ENCODE results near the gene JAG2.

The JAG2 gene

DNA sequence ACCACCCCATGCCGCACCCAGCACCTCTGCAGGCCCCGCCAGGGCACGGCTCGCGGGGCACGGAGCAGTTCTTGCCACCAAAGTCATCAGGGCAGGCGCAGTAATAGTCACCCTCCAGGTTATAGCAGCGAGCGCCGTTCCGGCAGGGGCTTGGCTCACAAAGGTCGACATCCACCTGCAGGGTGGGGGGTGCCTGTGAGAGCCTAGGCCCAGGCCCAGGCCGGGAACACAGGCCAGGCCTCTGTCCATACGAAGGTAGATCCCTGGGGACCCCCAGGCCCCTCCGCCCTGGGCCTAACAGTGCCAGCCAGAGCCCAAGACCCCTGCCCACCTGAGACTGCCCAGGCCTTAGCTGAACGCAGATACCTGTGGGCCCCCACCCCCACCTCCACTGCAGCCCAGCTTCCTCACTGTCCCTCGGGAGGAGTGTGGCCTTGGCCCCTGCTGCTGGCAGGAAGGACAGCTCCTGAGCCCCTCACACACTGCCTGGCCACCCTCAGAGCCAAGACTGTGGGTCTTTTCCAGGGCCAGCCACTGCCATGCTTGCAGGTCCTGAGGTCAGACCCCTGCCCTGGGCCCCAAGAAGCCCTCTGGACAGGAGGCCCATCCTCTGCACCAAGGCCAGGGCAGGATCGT, 19.3 kb downstream of the JAG2 start:
- no peak for DNase-seq

GRCh38 chr14:105148604-105149145, 19.9 kb downstream of the JAG2 start:
- no peak for DNase-seq

GRCh38 chr14:105147671-105148603, 20.6 kb downstream of the JAG2 start:
- no peak for DNase-seq

DNA sequence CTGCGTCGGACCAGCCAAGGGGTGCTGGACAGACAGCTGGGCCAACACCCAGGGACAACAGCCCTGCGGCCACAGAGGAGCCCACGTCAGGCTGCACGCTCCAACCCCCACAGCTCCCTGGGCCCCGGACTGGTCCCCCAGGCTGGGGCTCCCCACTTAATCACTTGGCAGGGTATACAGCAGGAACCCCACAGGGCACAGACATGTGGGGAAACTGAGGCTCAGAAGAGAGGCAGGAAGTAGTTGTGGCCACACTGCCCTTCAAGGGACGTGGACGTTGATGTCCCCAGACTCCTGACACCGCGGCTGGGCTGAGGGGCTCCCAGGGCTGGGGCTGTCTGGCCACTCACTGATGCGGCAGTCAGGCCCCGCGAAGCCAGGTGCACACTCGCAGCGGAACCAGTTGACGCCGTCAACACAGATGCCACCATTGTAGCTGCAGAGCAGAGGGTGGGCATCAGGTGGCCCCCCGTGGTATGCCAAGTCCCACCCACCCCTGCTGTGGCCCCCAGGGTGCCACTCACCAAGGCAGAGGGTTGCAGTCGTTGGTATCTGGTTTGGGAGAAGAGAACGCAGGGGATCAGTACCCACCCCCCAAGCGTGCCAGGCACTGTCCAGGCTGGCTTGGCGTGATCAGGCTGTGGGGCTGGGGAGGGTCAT, 21.5 kb downstream of the JAG2 start:
- no peak for DNase-seq

DNA sequence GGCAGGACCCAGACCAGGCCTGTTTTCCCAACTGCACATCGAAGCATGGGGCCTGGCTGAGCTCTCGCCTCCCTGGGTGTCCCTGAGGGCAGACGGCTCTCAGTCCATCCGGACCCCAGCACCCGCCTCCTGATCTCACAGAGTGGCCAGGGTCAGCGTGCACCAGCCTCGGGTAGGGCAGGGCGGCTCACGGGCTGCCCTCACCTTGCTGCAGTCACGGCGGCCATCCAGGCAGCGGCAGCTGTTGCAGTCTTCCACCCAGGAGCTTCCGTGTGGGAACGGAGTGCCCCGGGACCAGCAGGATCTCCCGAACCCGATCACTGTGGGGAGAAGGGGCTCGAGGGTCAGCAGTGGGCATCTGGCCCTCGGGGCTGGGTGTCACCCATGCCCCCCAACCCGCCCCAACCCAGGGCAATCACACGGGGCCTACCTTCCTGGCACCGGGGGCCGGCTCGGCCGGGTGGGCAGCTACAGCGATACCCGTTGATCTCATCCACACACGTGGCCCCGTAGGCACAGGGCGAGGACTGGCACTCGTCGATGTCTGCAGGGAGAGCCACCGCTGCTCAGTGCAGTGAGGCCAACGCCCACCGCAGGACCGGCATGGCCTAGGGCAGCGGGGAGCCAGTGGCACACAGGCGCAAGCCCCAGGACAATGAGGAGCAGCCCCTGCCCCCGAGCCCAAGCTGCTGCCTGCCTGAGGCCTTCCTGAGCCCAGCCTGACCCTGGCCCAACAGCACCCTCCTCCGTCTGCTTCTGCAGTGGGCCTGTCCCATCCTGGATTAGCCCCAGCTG, 22.2 kb downstream of the JAG2 start:
- no peak for DNase-seq

DNA sequence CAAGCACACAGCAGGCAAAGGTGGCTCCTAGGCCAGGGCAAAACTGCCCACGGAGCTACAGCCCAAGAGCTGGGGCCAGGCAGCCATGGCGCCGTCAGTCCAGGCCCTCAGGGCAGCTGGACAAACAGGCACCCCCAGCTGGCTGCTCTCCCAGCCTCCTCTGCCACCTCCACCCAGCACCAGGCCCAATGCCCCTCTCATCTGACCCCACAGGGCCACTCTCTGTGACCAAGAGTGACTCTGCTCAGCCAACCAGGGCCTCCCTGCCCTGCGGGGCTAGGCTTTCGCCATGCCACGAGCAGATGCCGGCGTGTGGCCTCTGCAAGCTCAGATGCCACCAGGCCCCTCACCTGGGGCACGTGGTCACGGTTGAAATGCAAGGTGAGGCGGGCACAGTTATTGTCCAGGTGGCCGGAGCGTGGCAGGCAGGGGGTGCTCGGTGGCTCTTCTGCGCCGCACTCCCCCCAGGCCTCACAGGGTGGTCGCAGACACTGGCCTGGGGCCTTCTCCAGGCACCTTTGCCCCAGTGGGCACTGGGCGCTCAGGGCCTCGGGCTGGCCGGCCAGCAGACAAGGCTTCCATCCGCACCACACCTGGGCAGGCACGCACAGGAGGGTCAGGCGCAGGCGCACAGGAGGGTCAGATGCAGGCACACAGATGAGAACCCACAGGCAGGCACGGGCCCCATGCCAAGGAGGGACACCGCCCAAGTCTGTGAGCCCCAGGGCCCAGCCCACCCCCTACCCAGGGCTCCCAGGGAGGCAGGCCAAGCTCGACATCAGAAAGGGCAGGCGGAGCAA, 23.0 kb downstream of the JAG2 start:
- no peak for DNase-seq

DNA sequence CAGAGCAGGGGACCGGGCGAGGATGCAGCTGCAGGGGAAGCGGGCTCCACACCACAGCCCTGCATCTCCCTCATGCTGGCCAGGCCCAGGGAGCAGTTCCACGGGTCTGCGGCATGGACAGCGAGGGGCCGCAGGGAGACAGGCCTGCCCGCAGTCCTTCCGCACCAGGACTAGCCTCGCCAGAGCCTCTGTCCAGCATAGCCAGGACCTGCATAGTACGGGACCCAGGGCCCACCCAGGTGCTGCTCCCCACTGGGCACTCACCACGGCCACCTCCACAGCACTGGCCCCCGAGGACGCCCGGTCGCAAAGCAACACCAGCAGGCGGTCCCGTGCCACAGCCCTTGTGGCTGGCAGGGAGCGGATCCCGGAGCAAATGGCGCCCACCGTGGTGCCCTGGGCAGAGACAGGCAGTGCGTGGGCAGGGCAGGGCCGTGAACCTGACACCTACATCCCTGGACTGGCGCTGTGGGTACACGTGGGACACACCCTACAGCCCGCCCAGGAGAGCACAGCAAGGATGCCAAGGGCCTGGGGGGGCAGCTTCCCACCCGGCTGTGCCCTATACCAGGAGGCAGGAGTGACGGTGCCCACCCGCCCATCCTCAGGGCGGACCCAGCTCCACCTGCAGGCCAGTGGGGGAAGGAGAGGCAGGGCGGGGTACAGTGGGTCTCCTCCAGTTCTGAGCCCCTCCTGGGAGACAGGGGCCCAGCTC, 23.8 kb downstream of the JAG2 start:
- no peak for DNase-seq

DNA sequence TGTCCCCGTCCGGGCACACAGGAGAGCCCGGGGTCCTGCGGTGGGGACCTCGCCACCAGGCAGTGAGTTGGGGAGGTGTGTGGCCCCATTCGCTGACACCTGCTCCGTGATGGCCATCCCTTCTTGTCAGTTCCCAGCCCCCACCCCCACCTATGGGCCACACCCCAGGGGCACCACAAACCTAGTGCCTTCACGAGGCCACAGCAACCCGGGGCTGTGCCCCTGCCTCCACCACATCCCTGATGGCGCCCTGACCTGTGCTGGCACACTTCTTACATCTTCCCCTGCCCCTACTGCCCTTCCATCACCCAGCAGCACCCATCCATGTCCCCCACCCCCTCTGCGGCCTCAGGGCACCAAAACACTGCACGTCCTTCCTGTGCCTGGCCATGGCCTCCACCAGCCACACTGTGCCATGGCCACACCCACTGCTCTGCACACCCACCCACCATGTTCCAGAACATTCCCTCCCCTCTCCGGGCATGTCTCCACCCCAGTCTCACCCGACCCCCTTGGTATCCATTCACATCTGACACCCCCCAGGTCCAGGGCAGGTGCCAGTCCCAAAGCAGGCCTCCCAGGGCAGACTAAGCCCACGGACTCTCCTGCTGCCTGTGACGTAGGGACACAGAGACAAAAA, 24.4 kb downstream of the JAG2 start:
- no peak for DNase-seq

DNA sequence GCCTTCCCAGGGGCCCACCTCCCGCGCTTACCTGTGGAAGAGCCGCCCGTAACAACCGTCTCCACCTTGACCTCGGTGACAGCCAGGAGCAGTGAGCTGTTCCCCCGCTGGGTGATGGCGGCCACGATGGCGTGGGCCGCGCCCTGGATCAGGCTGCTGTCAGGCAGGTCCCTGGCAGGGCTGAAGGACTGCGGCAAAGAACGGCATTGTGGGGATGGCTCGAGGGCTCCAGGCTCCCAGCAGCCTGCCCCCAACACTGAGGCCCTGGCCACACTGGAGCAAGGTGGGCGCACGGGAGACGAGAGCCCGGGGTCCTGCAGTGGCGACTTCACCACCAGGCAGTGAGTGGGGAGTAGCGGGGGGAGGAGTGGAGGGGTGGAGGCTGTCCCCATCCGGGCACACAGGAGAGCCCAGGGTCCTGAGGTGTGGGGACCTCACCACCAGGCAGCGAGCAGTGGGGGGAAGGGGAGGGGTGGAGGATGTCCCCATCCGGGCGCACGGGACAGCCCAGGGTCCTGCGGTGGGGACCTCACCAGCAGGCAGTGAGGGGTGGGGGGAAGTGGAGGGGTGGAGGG, 25.0 kb downstream of the JAG2 start:
- no peak for DNase-seq

DNA sequence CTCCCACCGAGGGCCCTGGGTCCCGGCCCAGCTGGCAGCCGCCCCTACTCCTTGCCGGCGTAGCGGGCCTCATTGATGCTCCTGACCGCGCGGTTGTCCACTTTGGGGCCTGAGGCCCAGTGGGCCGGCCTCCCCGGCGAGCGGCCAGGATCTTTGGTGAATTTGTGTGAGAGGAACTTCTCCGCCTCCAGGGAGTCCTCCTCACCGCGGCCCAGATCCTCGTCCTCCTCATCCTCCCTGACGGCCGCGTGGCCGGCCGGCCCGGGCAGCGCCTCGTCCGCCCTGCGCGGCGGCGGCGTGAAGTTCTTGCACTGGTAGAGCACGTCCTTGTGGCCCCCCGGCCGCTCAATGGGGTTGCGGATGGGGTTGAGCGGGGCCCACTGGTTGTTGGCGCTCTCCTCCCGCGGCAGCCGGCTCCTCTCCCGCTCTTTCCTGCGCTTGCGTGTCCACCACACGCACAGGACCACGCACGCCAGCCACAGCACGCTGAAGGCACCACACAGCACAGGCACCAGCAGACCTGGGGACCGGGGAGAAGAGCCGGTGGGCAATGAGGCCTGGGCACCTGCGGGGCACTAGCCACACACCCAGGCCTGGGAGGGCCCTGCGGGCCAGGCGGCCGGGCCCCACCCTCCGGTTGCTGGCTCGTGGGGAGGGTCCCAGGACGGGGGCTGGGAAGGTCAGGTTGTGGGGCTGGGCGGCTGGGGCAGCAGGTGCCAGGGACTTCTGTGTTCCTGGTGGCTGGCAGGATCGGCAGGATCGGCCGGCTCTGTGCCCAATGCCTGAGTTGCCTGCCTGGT, 25.7 kb downstream of the JAG2 start:
- no peak for DNase-seq

- DNase-seq = no peak
Observed at GRCh38 chr14:105141486-105142281, 26.9 kb downstream of the JAG2 start.

DNA sequence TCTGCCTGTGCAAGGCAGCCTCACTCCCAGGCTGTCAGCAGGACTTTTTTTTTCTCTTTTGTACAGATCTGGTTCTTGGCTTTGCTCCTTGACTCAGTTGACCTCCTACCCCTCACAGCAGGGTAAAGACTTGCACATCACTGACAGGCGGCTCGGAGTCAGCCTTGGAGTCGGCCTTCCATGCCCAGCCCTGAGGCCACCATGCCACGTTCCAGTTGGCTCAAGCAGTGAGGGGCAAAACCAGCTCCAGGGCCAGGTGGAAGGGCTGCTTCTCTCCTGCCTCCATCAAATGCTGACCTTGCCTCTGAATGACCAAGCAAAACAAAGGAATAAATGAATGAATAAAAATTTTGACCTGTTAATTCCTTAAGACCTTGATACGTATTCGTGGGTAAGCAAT, 27.6 kb downstream of the JAG2 start:
- DNase-seq = no peak

GRCh38 chr14:105140581-105140980, 28.0 kb downstream of the JAG2 start:
- DNase-seq = no peak

DNA sequence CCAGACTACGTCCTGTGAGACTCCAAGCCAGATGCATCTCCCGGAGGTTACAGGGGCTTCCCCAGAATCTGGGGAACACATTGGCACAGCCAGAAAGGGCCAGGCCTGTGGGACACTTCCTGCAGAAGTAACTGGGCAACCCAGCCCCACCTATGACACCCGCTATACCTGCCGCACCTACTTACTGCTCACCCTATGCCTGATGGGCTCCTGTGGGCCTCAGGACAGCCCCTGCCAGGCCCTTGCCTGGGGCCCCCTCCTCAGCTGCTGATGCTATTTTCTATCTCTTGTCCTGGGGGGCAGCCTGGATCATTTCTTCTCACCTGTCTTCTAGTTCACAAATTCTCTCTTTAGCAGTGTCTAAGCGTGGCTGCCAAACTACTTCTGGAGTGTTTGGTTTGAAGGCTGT, 28.7 kb downstream of the JAG2 start:
- no peak for DNase-seq

- no peak for DNase-seq
Observed at GRCh38 chr14:105139212-105139825, 29.3 kb downstream of the JAG2 start.

GRCh38 chr14:105138551-105139111, 29.9 kb downstream of the JAG2 start:
- DNase-seq = no peak

DNA sequence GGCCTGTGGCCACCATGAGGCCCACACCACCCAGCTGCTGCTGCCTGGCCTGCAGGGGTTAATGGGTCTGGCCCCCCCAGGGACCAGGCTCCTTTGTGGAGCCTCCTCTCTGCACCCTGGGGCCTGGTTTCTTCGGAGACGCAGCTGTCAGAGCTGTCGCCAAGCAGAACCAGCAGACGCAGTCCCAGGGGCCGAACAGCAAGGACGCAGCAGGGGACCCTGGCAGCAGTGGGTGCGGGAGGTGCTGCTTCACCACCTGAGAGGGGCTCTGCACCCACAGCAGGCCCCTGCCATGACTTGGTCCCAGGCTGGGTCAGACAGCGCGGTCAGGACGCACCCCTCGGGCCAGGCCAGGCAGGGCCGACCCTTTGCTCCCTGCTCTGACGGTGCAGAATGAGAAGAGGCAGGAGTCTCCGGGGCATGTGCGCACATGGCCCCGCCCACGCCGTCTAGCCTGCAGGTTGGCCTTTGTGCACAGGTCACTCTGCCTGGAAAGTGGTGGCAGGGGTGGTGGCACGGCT, 30.5 kb downstream of the JAG2 start:
- DNase-seq = no peak
